HS-5 (cell line): ENCODE results near the gene HOXD9.

Source experiments
- DNase-seq: peaks from one replicate; pipeline ENCODE4 v3.0.0-alpha.2; 2012; ENCODE audit warnings: low read depth

Gene HOXD9

GRCh38 chr2:176122683-176123410 lies at the start of gene HOXD9:
Gene HOXD9 (plus strand): TSS chr2:176122719. CDS start chr2:176122769, 50 bp downstream.
- DNase-seq, result no peak

DNA sequence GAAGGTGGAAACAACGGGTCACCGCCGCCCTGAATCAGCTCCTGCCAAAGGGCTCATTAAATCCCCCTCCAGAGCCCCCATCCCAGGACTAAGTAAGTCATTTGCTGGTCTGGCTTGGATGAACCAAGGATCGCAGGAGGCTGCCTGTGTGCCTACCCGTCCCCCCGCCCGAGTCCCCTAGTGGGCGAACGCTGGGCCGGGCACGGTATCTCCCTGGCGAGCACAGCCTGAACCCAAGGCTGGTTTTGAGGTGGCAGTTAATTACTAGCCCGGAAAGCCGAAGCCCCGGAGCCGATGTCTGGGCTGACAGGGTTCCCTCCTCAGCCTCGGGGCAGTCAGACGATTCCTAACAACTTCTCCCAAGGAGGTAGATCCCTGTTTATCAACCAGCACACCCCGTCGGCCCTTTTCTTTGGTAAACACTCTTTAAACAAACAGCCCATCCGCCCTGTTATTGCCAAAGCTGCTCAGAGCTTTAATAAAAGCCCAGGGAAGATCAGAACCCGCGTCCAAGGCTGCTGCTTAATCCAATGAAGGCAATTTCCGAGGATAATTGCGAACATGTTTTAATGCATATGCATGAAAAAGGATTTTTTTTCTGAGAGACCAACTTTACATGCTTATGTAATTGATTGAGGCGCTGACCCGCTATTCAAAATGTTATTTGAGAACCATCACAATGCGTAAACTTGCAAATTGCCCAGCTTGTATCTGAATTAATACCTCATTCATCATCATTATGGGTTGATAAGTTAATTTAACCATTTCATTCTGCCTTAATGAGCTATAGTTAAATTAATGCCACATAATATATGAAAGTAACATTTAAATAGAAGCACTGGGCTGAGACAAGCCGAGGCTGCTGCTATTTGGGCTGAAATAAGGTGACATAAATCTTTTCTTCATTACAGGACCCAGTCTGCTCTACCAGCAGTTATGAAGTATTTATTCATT lies 49.3 kb upstream of the HOXD9 start:
- DNase-seq, result no peak

- no peak for DNase-seq
Measured at GRCh38 chr2:176074919-176075425, 47.5 kb upstream of the HOXD9 start.

- no peak for DNase-seq
Measured at GRCh38 chr2:176075481-176075880, 47.0 kb upstream of the HOXD9 start.

GRCh38 chr2:176076063-176076462 lies 46.5 kb upstream of the HOXD9 start:
- DNase-seq, result no peak

DNA sequence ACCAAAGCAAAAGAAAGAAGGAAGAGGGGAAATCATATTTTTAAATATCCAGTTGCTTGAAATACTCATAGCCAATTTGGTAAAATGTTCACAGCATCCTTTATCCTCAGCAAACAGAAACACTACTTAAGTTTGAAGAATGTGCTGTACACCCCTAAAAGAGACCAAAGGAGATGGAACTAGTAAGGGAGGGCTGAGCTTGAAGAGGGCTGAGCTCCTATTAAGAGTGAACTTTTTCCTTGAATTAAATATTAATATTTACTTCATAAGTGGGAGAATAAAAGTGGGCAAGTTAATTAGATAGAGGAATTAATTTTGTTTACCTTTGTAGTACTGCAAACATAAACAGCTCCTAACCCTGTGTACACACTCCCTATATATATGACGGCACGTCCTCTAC lies 45.7 kb upstream of the HOXD9 start:
- no peak for DNase-seq

DNA sequence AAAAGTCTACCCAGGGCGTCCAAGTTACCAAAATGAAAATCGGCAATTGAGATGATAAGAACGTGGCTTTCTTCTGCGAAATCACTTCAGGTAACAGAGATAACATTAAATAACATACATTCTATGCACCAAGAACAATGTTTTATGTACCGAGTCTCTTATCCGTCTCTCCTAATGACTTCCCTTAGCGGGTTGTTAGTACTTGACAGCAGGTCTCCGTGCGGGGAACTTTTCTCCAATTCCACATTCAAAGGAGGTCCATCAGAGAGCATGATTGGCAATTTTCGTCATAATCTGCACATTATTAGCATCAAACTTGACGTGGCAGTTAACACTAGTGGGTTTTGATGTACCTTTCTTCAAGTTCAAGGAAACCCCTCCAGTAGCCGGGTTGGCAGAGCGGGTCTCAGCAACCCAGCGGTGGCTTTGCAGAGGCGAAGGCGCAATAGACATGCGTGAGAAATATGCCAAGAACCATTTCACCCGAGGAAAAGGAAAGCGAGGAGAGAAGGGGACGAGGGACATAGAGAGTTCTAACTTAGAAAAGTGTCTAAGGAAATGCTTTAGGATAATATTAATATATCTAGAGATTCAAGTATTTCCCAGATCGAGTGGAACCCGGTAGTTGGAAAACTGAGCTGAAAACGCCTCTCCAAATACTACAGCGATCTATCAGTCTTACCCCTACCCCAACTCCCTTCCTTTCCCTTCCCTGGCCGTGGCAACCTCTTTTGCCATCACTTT lies 43.8 kb upstream of the HOXD9 start:
- no peak for DNase-seq

DNA sequence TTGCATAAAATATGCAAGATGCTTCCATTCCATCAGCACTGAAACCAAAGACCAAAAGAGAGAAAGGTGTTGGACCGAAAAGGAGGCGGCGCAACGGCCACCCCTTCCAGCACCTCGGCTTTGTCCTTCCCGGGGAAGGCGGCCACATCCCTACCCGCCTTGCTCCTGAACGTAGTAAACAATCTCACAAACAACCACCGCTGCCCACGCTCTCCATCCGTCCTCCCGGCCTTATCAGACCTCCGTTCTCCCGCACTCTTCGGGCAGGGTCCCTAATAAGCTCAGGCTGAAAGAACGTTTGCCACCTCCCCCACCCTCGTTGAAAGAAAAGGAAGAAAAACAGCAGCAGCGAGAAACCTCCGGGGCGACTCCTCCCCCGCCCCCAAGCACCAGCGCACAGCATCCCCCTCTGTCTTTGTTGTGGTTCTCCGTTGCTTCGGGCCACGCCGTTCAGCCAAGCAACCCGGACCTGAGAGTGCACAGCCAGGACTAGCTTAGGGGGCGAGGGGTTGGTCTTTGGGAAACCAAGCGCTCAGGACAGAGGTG lies 43.2 kb upstream of the HOXD9 start:
- DNase-seq, result no peak

GRCh38 chr2:176079831-176080539 lies 42.5 kb upstream of the HOXD9 start:
- no peak for DNase-seq

GRCh38 chr2:176080540-176081375 lies 41.8 kb upstream of the HOXD9 start:
- no peak for DNase-seq

DNA sequence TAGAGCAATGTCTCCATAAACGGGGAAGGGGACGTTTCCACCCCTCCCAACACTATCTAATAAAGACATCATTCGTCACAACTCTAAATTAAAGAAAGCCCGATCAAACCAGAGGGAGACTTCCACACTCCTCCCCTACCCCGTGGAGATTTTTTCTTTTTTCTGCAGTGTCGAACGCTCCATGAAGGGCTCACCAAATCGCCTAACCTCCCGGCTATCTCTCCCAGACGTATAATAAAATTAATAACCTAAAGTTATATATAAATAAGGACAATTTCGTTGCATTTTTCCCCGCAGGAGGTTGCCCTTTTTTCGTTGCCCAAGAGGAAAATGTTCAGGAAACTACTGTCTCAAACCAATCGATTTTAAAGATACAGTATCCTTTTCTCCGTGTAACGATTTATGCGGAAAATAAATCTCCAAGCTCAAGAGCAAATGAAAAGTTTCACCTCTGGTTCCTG lies 41.1 kb upstream of the HOXD9 start:
- DNase-seq, result no peak

DNA sequence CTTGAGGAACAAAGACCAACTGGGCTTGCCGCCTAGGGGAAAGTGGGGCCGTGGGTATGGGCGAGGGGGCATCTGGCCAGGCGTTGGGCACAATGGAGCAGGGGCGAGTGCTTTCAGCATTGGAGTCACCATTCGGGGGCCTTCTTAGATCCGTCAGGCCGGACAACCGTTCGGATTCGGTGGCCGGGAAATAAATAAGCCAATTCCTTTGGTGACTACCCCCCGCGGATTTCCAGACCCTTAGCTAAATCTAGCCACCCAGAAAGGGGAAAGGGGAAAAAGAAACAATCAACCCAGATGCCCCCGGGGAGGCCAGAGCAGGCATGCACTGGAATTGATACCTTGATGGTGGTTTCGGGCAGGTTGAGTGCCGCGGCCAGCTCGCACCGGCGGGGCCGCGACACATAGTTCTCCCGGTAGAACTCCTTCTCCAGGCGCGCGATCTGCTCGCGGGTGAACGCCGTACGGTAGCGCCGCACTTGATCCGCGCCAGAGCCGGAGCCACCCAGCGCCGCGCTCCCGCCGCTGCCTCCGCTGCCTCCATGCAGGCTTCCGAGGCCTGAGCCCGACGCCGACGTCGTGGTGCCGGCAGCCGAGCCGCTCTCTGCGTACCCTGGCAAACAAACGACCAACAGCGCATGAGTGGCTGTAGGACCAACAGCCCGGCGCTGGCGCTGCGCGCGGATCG lies 40.5 kb upstream of the HOXD9 start:
- DNase-seq, result no peak

DNA sequence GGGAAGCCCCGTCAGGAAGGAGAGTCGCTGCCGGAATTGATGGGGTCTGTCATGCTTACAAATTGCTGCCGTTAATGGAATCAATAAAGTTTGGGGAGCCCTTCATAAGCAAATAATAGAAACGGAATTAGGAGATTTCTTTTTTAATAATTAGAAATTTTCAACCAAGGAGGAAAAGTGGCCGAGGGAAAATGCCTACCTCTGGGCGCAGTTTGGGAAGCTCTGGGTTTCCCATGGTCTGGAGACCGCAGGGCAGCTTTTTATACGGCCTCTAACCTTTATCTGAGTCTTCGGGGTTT lies 40.0 kb upstream of the HOXD9 start:
- no peak for DNase-seq

- DNase-seq, result no peak
Measured at GRCh38 chr2:176082824-176083751, 39.4 kb upstream of the HOXD9 start.

GRCh38 chr2:176083796-176084261 lies 38.7 kb upstream of the HOXD9 start, which contains the start of gene EVX2:
Gene EVX2 (minus strand): TSS chr2:176083962. CDS start chr2:176083776, 186 bp downstream.
- DNase-seq, result no peak

DNA sequence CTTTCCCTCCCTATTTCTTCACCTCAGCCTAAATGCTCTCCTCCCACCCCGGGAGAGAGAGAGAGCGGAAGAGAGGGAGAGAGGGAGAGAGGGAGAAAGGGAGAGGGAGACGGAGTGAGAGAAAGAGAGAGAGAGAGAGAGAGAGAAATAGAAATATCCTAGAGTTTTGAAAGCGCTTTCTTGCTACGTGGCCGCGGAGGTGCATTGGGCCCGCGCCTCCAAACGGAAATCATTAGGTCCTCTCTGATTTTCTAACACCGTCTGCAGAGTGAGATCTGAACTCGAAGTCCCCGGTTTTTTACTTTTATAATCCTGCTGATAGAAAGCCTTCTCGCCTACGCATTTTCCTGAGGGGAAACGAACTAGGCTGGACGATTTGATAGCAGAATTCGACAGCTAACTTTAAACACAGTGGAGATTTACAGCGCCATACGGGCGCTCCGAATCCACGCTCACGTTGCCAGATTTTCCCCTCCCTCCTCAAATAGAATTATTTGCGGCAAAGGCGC lies 37.9 kb upstream of the HOXD9 start:
- DNase-seq, result no peak

- no peak for DNase-seq
Measured at GRCh38 chr2:176085120-176085788, 37.3 kb upstream of the HOXD9 start.
